NOMO-1 treated with DMSO at 0.1 percent for 48 hours (cell line): Measurements from ENCODE around the gene NCOA3.

Experiments used
- DNase-seq: peaks from one replicate; lab custom pipeline; 2025; ENCODE audit not compliant: unreplicated experiment; lab: John Stamatoyannopoulos, UW

NCOA3 gene

DNA sequence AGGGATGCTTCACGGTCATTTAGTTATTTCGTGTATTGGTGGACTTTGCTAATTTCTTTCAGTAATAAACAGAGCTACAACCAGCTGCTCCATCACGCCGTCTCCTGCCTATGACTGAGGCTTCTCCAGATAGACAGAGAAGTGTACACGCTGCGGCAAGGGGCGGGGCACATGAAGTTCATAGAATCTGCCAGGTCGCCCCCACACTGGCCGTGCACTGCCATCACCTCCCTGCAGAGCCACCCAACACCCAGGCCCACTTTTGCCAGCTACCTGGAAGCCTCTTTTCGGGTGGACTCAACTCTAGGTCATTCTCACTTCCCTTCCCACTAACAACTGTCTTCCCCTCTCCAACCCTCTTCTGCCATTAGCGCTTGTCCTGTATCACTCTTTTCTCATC is 195.2 kb downstream of the NCOA3 start:
- DNase-seq = no peak

DNA sequence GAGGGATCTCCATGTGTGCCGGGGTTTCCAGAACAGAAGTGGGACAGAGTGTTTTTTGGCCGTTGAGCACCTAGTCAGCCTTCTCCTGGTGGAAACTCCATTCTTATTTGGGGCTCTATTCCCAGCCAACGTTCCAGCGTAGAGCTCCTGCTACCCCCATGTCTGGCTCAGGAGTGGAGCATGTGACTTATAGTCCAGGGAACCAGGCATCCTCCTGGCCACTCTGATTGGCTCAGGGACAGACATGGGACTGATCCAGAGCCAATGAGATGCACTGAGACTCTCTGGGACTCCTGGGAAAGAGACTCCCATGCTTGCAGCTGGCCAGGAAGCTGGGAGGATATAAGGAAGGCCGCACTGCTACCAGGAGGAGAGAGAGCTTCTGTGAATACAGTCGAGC is 196.5 kb downstream of the NCOA3 start:
- no peak for DNase-seq

DNA sequence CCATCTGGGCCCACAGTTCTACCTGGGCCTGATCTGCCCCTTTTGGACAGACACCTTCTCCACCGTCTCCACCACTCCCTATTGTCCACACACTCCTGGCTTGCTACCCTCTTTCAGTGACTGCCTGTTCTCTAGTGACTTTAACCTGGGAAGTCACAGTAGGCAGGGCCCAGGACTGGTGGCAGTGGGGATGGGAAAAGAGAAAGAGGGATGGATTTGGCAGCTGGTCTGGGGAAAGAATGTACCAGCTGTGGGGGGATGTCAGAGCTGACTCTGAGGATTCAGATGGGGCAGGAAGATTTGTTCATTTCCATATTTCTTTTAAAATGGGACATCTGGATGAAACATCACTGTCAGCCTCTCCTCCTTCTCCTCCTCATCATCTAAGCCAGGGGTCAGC is 198.1 kb downstream of the NCOA3 start:
- DNase-seq = no peak

- no peak for DNase-seq
Measured at GRCh38 chr20:47700327-47700726, 198.6 kb downstream of the NCOA3 start.

DNA sequence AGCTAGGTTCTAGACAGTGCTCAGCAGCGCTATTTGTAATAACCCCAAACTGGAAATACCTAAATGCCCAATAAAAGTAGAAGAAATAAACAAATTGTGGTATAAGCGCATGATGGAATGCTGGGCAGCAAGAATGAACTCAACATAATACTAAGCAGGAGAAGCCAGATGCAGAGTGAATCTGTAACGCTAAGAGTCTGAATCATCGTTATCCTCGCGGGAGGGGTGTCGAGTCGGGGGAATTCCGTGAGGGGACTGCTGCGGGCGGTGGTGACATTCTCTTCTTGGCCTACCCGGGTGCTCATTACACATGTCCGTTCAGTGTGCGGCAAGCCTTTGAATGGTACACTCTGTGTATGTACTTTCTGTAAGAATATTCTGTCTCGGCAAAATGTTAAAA is 199.9 kb downstream of the NCOA3 start:
- no peak for DNase-seq

GRCh38 chr20:47703748-47704147 is 202.1 kb downstream of the NCOA3 start:
- no peak for DNase-seq

DNA sequence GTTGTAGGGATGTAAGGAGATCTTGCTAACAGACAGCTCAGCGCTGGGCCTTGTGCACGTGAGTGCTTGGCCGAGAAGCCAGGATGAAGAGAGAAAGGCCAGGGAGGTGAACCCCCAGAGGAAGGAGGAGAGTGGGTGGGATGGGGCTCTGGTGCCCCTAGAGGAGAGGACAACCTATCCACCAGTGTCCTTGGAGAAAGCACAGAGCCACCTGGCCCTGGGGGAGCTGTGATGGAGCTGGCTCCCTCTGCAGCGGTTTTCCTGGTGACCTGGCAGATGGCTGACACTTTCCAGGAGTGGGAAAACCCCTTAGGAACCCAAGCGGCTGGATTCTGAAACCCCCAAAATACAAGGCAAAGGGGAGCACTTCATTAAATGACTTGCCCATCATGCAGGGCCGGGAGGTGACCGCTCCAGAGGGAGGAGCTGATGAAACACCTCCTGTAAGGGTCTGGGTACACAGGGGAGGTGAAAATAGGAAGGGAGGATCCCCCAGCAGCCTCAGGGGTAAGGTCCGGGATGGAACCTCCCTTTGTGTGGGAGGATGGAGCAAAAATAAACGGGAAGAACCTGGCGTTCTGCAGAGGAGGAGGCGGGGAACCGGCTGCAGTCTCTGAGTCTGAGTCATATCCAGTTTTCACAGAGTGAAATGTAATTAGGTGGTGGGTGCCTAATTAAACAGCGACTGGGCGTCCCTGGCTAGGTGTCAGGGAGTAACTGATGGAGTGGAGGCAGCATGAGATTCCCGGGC is 203.2 kb downstream of the NCOA3 start:
- no peak for DNase-seq

DNA sequence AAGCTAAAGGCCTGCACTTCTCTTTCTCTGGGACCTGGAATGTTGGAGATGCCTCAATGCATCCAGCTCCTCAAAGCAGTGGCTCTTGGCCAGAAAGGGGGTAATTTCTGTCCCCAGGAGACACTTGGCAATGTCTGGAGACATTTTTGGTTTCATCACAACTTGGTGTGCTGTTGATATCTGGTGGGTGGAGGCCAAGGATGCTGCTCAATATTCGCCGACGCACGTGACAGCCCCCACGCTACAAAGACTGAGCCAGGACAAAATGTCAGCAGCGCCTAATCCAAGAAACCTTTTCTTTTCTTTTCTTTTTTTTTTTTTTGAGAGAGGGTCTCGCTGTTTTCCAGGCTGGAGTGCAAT is 203.8 kb downstream of the NCOA3 start:
- no peak for DNase-seq

DNA sequence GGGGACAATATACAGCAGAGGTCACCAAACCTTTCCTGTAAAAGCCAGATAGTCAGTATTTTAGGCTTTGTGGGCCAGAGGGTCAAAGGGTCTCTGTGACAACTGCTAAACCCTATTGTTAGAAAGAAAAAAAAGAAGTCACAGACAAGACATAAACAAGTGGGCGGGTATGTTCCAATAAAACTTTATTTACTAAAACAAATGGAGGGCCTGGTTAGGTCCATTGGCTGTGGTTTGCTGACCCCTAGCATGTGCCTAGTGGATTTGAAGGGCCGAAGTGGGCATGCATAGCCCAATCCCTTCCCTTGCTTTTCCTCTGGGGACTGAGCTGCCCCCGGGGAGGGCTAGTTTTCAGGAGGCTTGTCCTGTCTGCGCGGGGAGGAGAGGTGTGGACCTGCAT is 204.7 kb downstream of the NCOA3 start:
- DNase-seq = no peak
